Measurements from ENCODE around the gene LRRC47. TPM values are rescaled to one million over a fixed set of nuclear protein-coding genes. Genes with fewer than 3 reads are reported as not detected.

Gene LRRC47
- total RNA-seq, 2 donors from 2014 or later: 35.1 to 37.9 TPM

DNA sequence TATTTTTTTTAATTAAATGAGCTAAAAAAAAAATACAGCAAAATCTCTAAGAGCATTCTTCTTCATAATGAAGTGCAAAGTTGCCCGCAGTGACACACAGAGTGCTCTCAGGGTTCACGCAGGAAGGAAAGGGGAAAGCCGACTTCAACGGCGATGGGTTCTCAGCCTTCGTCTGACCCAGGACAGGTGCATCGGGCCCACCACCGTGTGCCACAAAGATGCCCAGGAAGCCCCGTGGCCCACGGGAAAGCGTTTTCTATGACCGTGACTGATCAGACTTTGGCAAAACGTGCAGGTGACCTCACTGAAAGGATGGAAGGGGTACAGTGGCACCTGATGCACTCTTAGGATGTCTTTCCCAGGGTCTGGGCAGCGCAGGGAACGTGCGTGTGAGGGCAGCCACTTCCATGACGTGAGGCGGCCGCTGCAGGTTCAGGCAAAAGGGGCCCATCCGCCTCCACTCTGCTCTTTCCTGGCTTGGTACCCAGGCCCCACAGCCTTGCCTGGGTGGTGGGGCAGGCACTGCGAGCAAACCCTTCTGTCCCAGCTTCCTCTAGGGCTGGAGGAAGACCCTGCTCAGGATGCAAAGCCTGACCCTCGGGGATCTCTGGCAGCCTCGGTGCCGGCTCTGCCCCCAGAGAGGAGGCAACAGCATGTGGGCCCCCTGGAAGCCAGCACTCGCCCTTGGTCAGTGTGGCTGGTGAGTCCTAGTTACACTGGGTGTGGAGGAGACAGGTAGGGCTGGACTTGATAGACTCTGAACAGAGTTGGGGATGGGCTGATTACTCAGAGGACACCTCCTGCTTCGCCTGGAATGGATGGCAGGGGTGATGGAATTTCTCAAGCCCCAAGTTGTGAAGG is 8.3 kb downstream of the LRRC47 start:
- ATAC-seq: peak; percentile 42
- no peak for DNase-seq
- H3K4me3 Mint-ChIP-seq: peak overlapping the region; percentile 12

DNA sequence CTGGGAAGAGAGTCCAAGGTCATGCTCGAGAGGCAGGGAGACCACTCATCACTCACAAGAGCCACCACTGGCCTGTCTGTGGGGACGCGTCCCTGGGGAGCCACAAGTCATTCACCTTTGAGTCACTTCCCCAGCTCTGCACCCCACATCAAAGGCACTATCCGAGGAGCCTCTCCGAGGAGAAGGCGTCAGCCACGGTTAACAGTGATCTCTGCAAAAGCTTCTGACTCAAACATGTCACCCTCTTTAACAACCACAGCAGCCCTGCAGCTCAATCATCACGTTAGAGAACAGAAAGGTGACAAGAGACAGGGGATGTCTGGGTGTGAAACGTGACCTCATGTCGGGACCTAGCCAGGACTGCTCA is 9.0 kb downstream of the LRRC47 start:
- peak; percentile 87 for ATAC-seq
- Mint-ChIP-seq H3K36me3 (ENCODE audit: low read depth) (peaks cover 2% of the 10 kb centered on the region), H3K4me3 (no peak overlapping the region), H3K4me1 (peaks cover 20% of the 10 kb centered on the region), H3K27ac (peak overlapping the region; percentile 89), H3K27me3 (no peaks in the 10 kb centered on the region)
- no peak for DNase-seq
- H3K9me3 ChIP-seq (ENCODE audit: control insufficient read depth, low read length, poor library complexity, severe bottlenecking): no peaks in the 10 kb centered on the region

More for the DNA sequence above, 8.3 kb downstream of the LRRC47 start:
- Mint-ChIP-seq H3K4me1 (peaks cover 24% of the 10 kb centered on the region), H3K36me3 (ENCODE audit: low read depth) (peaks cover 2% of the 10 kb centered on the region), H3K27ac (peak overlapping the region; percentile 89), H3K27me3 (no peaks in the 10 kb centered on the region)
- H3K9me3 ChIP-seq (ENCODE audit: control insufficient read depth, low read length, poor library complexity, severe bottlenecking): no peaks in the 10 kb centered on the region

DNA sequence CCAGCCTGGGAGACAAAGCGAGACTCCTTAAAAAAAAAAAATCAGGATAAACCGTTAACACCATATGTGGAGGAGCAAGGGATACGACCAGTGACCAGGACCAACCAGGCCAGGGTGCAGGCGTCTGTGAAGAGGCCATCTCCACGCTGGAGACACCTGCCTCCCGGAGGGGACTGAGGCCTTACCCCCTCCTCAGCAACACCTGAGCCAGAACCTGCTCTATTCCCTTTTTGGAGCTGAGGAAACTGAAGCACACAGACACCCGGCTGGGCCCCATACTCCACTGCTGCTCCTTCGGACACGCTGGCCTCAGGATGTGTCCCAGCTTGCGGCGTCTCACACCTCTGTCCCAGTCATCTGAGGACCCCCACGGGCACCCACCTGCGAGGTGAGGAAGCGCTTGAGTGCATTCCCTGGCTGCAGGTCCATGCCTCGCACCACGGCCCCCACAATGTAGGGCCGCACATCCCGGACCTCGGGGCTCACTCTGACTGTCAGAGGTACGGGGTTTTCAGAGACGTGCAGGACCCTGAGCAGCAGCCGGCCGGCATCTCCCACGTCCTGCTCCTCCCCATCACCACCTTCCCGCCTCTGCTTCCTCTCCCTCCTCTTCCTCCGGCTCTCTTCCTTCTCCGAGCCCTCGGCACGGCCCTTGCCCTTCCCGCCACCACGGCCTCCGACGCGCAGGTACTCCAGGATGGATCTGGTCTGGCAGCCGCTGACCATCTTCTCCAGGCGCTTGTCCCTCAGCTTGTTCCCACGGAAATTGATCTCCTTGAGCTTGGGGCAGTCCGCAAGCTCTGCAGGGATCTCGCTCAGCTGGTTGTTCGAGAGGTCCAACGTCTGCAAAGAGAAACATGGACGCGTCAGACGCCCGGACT is 9.6 kb downstream of the LRRC47 start:
- H3K9me3 ChIP-seq (ENCODE audit: control insufficient read depth, low read length, poor library complexity, severe bottlenecking): no peaks in the 10 kb centered on the region
- no peak overlapping the region for H3K4me3 Mint-ChIP-seq
- H3K4me1 Mint-ChIP-seq: peaks cover 18% of the 10 kb centered on the region
- H3K36me3 Mint-ChIP-seq (ENCODE audit: low read depth): peaks cover 2% of the 10 kb centered on the region
- no peaks in the 10 kb centered on the region for H3K27me3 Mint-ChIP-seq
- DNase-seq: no peak
- H3K27ac Mint-ChIP-seq: peak overlapping the region; percentile 89
- no peak for ATAC-seq

DNA sequence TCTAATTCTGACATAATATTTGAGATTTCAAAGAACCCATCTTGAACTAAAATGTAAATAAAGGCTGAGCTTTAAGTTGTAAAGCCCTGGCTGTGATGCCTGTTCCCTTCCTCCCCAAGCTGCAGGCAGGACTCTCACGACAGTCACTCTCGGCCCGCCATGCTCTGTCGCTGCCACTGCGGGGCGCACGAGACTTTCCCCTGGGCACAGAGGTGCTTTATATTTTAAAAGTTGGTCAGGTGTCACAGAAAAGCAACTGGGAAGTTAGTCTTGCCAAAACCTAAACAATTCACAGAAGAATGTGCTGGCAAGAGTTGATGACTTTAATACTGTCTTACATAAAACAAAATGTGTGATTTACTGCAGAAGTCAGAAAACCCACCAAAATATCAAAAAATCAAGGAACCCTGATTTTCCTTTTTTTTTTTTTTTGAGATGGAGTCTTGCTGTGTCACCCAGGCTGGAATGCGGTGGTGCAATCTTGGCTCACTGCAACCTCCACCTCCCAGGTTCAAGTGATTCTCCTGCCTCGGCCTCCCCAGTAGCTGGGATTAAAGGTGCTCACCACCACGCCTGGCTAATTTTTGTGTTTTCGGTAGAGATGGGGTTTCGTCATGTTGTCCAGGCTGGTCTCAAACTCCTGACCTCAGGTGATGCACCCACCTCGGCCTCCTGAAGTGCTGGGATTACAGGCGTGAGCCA is 10.7 kb downstream of the LRRC47 start:
- Mint-ChIP-seq H3K4me1 (peaks cover 16% of the 10 kb centered on the region), H3K36me3 (ENCODE audit: low read depth) (peaks cover 5% of the 10 kb centered on the region), H3K27me3 (no peaks in the 10 kb centered on the region), H3K4me3 (no peak overlapping the region), H3K27ac (peak overlapping the region; percentile 81)
- DNase-seq (no peak), ATAC-seq (no peak)
- H3K9me3 ChIP-seq (ENCODE audit: control insufficient read depth, low read length, poor library complexity, severe bottlenecking): no peaks in the 10 kb centered on the region

DNA sequence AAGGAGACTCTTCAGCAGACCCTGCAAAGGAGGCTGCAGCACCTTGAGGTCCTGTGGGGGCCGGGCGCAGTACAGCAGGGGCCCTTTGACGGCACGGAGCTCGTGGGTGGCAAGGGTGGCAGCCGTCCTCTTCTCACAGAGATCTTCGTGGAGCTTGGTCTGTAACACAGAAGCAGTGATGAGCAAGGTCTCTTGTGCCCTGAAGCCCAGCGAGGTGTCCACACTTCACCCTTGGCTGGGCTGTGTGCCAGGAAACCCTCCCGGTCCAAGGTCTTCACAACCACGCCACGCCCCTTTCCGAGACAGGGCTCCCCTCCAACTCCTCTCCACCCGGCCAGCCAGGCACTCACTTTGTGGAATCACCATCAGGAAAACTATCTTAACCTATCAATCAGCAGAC is 11.3 kb downstream of the LRRC47 start:
- no peak overlapping the region for H3K4me3 Mint-ChIP-seq
- peak overlapping the region; percentile 81 for H3K27ac Mint-ChIP-seq
- H3K9me3 ChIP-seq (ENCODE audit: control insufficient read depth, low read length, poor library complexity, severe bottlenecking): no peaks in the 10 kb centered on the region
- peaks cover 7% of the 10 kb centered on the region for H3K36me3 Mint-ChIP-seq (ENCODE audit: low read depth)
- DNase-seq (no peak), ATAC-seq (no peak)
- no peaks in the 10 kb centered on the region for H3K27me3 Mint-ChIP-seq
- H3K4me1 Mint-ChIP-seq: peaks cover 16% of the 10 kb centered on the region

DNA sequence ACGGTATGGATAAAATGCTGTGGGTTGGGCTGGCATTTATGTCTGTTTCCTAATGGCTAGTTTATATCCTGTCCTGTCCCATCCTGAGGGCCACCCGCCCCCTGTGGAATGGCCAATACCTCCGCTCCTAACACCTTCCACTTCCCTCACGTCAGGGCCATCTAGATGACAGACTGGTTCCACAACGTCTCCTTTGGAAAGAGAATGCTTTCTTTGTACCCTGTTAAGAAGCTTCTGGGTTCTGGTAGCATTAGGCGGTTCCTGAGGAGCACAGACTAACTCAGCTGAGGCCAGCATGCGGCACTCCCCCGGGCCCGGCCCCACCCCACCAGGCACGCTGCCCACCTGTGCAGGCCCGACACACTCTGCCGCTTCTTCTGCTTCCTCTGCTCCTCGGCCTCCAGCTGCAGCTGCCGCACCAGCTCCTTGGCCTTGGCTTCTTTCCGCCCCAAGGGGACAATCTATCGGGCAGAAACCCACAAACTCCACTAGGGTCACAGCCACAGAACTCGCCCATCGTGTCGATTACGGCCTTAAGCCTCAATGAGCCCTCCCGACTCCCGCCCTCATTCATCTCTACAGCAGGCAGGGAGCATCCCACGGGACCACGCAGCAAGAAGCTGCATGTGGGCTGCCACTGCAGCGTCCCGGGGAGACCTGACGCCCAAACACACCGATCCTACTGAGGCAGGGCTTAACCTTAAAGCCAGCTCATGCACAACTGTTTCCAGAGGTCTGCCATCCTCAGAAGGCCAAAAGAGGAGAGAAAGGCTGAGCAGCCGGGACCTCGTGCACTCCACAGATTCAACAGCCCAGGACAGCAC is 12.4 kb downstream of the LRRC47 start:
- Mint-ChIP-seq H3K27me3 (no peaks in the 10 kb centered on the region), H3K36me3 (ENCODE audit: low read depth) (peaks cover 7% of the 10 kb centered on the region), H3K4me3 (peak overlapping the region; percentile 12), H3K4me1 (peaks cover 13% of the 10 kb centered on the region), H3K27ac (peak overlapping the region; percentile 37)
- no peaks in the 10 kb centered on the region for H3K9me3 ChIP-seq (ENCODE audit: control insufficient read depth, low read length, poor library complexity, severe bottlenecking)
- ATAC-seq (no peak), DNase-seq (no peak)

DNA sequence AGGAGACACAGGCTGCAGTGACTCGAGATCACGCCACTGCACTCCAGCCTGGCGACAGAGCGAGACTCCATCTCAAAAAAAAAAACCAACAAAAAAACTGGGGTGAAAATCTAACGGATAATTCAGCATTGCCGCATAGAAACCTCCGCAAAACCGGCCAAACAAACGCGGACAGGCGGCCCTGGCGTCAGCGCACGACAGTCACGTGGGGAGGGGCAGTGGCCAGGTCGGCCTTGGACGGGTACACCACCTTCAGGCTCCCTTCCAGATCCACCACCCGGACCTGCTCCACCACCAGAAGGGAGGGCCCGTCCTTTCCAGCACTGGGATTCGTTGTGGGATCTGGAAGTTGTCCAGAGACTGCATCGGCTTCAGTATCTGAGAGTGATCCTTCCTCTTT is 15.4 kb downstream of the LRRC47 start:
- H3K27me3 Mint-ChIP-seq: no peaks in the 10 kb centered on the region
- ATAC-seq (no peak), DNase-seq (no peak)
- H3K4me1 Mint-ChIP-seq: peaks cover 2% of the 10 kb centered on the region
- H3K36me3 Mint-ChIP-seq (ENCODE audit: low read depth): peaks cover 5% of the 10 kb centered on the region
- H3K4me3 Mint-ChIP-seq: no peak overlapping the region
- H3K27ac Mint-ChIP-seq: no peak overlapping the region
- no peaks in the 10 kb centered on the region for H3K9me3 ChIP-seq (ENCODE audit: control insufficient read depth, low read length, poor library complexity, severe bottlenecking)

DNA sequence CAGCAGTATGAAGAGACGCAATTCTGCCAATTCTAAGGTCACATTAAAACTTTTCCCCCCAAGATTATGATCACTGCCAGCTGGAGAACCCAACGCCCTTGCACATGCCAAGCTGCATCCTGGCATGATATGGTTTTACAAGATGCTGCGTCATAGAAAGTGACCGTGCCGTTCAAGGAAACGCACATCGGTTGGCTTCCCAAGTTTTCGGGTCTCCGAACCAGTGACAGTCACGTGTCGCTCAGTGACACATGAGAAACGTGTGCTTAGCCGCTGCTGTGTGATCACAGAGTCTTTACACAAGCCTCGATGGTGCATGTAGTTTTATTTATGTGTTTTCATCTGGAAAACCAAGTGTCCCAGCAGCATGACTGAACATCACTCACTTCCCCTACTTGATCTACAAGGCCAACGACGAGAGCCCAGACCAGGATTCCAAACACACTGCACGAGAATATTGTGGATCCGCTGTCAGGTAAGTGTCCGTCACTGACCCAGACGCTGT is 16.3 kb downstream of the LRRC47 start:
- DNase-seq (no peak), ATAC-seq (no peak)
- H3K27me3 Mint-ChIP-seq: no peaks in the 10 kb centered on the region

DNA sequence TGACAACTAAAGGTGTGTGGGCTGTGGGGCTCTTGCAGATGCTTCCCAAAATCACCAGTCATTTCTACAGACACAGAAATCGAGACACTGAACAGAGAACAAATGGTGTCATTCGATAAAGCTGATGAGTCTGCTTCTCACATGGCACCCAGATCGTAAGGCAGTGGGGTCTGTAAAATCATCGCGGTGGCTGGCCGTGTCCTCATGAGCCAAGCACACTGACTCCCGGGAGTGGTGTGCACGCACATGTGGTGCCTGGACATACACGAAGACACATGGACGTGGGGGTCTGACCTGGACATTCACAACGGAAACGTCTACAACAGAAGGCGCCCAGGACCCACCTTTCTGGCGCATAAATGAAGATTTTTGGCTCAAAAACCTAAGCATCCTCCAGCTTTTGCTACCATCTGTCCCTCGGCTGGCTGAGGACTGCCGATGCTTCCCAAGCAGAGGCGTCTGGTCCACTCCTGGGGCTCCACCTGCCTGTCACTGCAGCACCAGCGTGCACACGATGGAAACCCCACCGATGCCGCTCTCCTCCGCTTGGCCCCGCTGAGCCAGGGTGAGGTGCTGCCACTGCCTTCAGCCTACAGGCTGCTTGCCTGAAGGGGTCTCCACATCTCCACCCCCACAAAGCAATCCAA is 16.9 kb downstream of the LRRC47 start:
- Mint-ChIP-seq H3K4me3 (no peak overlapping the region), H3K4me1 (peaks cover 5% of the 10 kb centered on the region), H3K36me3 (ENCODE audit: low read depth) (peaks cover 5% of the 10 kb centered on the region), H3K27me3 (no peaks in the 10 kb centered on the region), H3K27ac (peak overlapping the region; percentile 11)
- ATAC-seq (no peak), DNase-seq (no peak)
- H3K9me3 ChIP-seq (ENCODE audit: control insufficient read depth, low read length, poor library complexity, severe bottlenecking): no peaks in the 10 kb centered on the region

More for the DNA sequence above, 16.3 kb downstream of the LRRC47 start:
- H3K4me1 Mint-ChIP-seq: peaks cover 5% of the 10 kb centered on the region
- peaks cover 5% of the 10 kb centered on the region for H3K36me3 Mint-ChIP-seq (ENCODE audit: low read depth)
- no peaks in the 10 kb centered on the region for H3K9me3 ChIP-seq (ENCODE audit: control insufficient read depth, low read length, poor library complexity, severe bottlenecking)
- H3K27ac Mint-ChIP-seq: peak overlapping the region; percentile 11
- H3K4me3 Mint-ChIP-seq: no peak overlapping the region

DNA sequence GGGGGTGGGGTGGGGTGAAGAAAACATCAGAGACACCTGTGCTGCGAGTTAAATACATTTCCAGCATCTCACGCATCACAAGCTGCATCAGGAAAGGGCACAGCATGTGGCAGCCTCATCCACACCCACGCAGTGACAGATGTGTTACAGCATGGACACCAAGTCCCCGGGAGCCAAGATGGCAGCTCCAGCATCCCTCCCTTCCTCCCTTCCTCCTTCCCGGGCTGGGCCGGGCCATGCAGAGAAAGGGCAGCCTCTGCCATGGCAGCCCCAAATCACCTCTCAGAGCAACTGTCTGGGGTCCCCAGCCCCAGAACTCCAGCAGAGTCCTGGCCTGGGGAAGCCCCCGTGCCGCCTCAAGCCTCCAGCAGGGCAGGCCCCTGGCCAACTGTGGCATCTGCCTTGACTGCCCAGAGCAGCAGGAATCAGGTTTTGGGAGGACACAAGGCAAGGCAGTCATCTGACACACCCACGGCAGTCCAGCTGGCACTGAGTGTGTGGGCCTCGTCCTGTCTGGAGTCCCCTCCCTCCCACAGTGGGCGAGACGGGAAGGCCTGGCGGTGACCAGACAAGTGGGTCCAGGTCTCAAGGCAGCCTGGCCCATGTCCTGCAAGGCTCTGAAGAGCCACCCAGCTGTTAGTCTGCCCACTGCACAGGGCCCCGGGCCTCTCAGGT is 17.6 kb downstream of the LRRC47 start:
- Mint-ChIP-seq H3K4me1 (peaks cover 5% of the 10 kb centered on the region), H3K27me3 (no peaks in the 10 kb centered on the region), H3K36me3 (ENCODE audit: low read depth) (peaks cover 5% of the 10 kb centered on the region), H3K4me3 (peak overlapping the region; percentile 41), H3K27ac (peak overlapping the region; percentile 11)
- no peaks in the 10 kb centered on the region for H3K9me3 ChIP-seq (ENCODE audit: control insufficient read depth, low read length, poor library complexity, severe bottlenecking)
- ATAC-seq (no peak), DNase-seq (no peak)

DNA sequence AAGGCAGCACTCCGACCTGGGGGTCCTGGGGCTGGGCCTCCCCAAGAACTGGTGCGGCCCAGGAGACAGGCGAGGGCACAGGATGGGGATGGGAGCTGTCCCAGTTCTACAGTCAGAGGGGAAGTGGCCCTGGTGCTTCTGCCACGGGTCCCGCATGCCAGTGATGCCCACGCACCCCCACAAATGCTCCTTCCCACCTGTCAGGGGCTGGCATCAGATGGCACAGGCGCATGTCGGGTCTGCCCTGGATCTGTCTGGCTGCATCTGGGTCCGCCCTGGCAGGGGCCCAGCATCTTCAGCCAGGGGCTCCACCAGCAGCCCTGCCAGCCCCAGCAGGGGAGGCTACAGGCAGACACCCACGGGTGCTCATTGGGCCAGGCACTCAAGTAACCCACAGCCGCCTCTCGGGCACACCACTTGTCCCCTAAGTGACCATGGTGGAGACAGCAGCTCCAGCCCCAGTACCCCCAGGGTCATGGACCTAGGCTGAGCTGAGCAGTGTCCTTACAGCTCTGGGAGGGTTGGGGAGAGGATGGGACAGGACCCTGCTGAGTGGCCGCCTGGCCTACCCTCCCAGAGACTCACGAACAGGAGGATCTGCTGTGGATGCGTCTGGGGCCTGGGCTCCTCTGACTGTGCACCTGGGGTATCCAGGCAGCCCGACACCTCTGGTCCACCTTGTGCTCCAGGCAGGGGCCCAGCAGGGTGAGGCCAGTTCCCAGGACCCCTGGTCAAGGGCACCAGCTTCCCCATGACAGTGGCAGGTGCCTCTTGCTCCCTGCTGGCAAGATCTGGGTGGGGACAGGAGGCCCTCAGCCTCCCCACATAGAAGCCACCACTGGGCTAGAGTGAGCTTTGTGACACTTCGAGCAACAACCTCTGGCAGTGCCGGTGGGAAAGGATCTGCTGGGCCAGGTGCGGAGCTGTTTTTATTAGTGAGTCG is 18.4 kb downstream of the LRRC47 start:
- Mint-ChIP-seq H3K27me3 (no peaks in the 10 kb centered on the region), H3K36me3 (ENCODE audit: low read depth) (peaks cover 5% of the 10 kb centered on the region), H3K4me3 (peak overlapping the region; percentile 41), H3K27ac (no peak overlapping the region), H3K4me1 (peaks cover 5% of the 10 kb centered on the region)
- no peak for ATAC-seq
- no peaks in the 10 kb centered on the region for H3K9me3 ChIP-seq (ENCODE audit: control insufficient read depth, low read length, poor library complexity, severe bottlenecking)
- DNase-seq: no peak
